Mesodermal cell (in vitro differentiated cells): ENCODE results near the gene CTNNBIP1.

Experiments
- H3K27ac ChIP-seq: 2 replicates; pipeline ENCODE4 v1.7.0; 2013; ENCODE audit warnings: mild to moderate bottlenecking, low read depth, low read length, moderate library complexity; ENCODE audit not compliant: severe bottlenecking
- H3K36me3 ChIP-seq: 2 replicates; pipeline ENCODE4 v1.7.1; 2013; ENCODE audit warnings: mild to moderate bottlenecking, low read length, moderate library complexity; ENCODE audit not compliant: control insufficient read depth, insufficient read depth
- H3K4me1 ChIP-seq: one replicate; pipeline ENCODE4 v1.7.1; 2013; ENCODE audit warnings: mild to moderate bottlenecking, low read length; ENCODE audit not compliant: insufficient read depth, control insufficient read depth, poor library complexity, severe bottlenecking
- H3K4me3 ChIP-seq: 2 replicates; pipeline ENCODE4 v1.7.0; 2013; ENCODE audit warnings: low read length, control low read depth, mild to moderate bottlenecking; ENCODE audit not compliant: insufficient read depth, poor library complexity, severe bottlenecking; ENCODE audit errors: extremely low read depth
- H3K9me3 ChIP-seq: 2 replicates; pipeline ENCODE4 v1.7.1; 2013; ENCODE audit warnings: mild to moderate bottlenecking, low read length, moderate library complexity; ENCODE audit not compliant: control insufficient read depth
- WGBS, 2 experiments: methylation state at CpG; one replicate each; pipeline ENCODE4 v1.1.5; 2013; ENCODE audit warnings: missing lambda C conversion rate in 2 of 2; ENCODE audit not compliant: insufficient coverage in 2 of 2; 5-methylcytosine and 5-hydroxymethylcytosine counted together

Gene CTNNBIP1

GRCh38 chr1:9855186-9855585, 54.9 kb downstream of the CTNNBIP1 start:
- no CpG with 5 or more reads among the region's 1 CpG for WGBS, 2 experiments
- no peak overlapping the region for H3K4me3 ChIP-seq
- H3K9me3 ChIP-seq, result no peaks in the 10 kb centered on the region
- no peak overlapping the region for H3K27ac ChIP-seq
- peaks cover 18% of the 10 kb centered on the region for H3K36me3 ChIP-seq
- H3K4me1 ChIP-seq, result peaks cover 10% of the 10 kb centered on the region

- no peaks in the 10 kb centered on the region for H3K9me3 ChIP-seq
- H3K36me3 ChIP-seq, result peaks cover 18% of the 10 kb centered on the region
- H3K4me1 ChIP-seq, result no peaks in the 10 kb centered on the region
- H3K4me3 ChIP-seq, result no peak overlapping the region
- peak overlapping the region; percentile 16 for H3K27ac ChIP-seq
- WGBS, 2 experiments, result 85 to 100% methylated on average over 3 of the region's 4 CpGs
Measured at GRCh38 chr1:9853249-9853595, 56.8 kb downstream of the CTNNBIP1 start.

- 89 to 91% methylated on average over 8 to 9 of the region's 12 CpGs for WGBS, 2 experiments
Measured at GRCh38 chr1:9852410-9853248, 57.4 kb downstream of the CTNNBIP1 start.

DNA sequence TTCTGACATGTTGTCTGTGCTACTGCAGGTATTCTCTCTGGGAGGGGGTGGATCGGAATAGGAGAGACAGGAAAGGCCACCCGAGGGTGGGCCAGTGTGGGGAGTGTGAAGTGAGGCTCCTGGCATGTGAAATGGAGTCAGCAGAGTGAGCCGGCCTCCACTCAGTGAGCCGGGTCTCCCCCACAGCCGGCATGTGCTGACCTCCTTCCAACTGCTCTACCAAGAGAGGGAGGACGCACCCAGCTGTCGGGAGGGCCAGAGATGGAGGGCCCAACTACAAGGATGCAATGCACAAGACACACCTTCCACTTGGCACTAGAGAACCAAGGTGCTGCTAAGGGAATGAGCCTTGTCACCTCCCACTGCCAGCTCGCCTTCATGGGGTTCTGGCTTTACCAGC, 58.1 kb downstream of the CTNNBIP1 start:
- H3K27ac ChIP-seq, result no peak overlapping the region
- H3K4me3 ChIP-seq, result no peak overlapping the region
- H3K36me3 ChIP-seq, result peaks cover 18% of the 10 kb centered on the region
- peaks cover under 1% of the 10 kb centered on the region for H3K4me1 ChIP-seq
- WGBS, 2 experiments, result 91 to 98% methylated on average over 6 of the region's 8 CpGs
- no peaks in the 10 kb centered on the region for H3K9me3 ChIP-seq

More at GRCh38 chr1:9852410-9853248, 57.4 kb downstream of the CTNNBIP1 start:
- H3K27ac ChIP-seq, result peak overlapping the region; percentile 16
- H3K4me3 ChIP-seq, result no peak overlapping the region
- H3K4me1 ChIP-seq, result no peaks in the 10 kb centered on the region
- H3K36me3 ChIP-seq, result peaks cover 18% of the 10 kb centered on the region
- no peaks in the 10 kb centered on the region for H3K9me3 ChIP-seq

DNA sequence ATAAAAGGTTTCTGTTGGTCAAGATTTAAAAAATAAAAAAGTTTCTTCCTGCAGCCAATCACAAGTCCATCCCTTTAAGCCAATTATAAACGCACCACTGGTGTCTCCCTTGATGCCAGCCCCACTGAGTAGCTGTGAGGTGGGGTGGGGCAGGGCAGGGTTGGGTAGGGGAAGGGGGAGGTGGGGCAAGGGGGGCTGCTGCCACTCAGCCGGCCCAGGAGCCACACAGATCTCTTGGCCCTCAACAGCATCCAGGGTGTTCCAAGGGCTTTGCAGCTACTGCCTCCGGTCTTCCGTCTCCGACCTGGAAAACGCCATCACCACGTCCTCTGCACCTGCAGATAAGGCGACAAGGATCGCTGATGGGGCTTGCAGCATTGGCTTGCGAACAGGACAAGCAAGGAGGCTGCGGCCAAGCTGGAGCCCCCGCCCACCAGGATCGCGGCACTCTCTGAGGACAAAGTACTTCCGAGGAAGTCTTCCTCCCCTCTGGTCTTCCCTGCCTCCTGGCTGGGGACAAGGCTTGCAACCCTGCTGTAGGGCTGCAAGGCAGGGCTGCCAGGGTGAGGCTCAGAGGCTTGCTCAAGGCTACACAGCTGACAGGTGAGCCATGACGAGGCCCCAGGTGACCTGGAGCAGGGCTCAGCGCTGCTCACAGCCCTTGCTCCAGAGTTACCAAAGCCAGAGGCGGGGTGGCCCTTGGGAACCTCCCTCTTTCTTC, 59.5 kb downstream of the CTNNBIP1 start:
- Histone ChIP-seq H3K27ac (no peak overlapping the region), H3K4me3 (no peak overlapping the region)

GRCh38 chr1:9849691-9850441, 60.2 kb downstream of the CTNNBIP1 start:
- peaks cover 6% of the 10 kb centered on the region for H3K4me1 ChIP-seq
- WGBS, 2 experiments, result 89 to 93% methylated on average over 14 to 15 of the region's 20 CpGs
- no peak overlapping the region for H3K4me3 ChIP-seq
- no peaks in the 10 kb centered on the region for H3K9me3 ChIP-seq
- H3K27ac ChIP-seq, result no peak overlapping the region
- peaks cover 18% of the 10 kb centered on the region for H3K36me3 ChIP-seq

More for the DNA sequence above, 59.5 kb downstream of the CTNNBIP1 start:
- Histone ChIP-seq H3K4me1 (peaks cover 6% of the 10 kb centered on the region), H3K36me3 (peaks cover 18% of the 10 kb centered on the region), H3K9me3 (no peaks in the 10 kb centered on the region)
- 82 to 84% methylated on average over 16 of the region's 18 CpGs for WGBS, 2 experiments

- H3K4me1 ChIP-seq, result peaks cover 6% of the 10 kb centered on the region
- no peaks in the 10 kb centered on the region for H3K9me3 ChIP-seq
- 86 to 92% methylated on average over 2 to 4 of the region's 8 CpGs for WGBS, 2 experiments
- peaks cover 3% of the 10 kb centered on the region for H3K36me3 ChIP-seq
- no peak overlapping the region for H3K4me3 ChIP-seq
- no peak overlapping the region for H3K27ac ChIP-seq
Measured at GRCh38 chr1:9848022-9848421, 62.0 kb downstream of the CTNNBIP1 start.

DNA sequence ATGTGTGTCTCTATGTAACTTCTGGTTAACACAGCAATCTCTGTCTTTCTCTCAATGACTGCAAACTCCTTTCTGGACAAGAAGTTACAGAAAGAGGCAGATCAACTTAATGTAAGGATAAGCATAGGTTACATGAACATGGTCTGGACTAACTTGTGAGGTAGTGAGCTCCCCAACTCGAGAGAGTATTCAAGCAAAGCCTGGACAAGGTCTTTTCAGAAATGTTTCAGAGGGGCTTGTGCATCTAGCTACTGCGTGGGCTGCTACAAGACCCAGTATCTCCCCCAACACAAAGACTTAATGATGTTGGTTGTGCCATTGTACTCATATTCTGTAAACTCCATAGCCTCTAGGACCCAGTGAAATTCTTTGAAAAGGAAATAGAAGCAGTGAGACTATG, 62.8 kb downstream of the CTNNBIP1 start:
- WGBS, 2 experiments, result 100% methylated on average over 1 of the region's 2 CpGs; no CpG with 5 or more reads in 1 of the 2 experiments
- no peaks in the 10 kb centered on the region for H3K36me3 ChIP-seq
- H3K4me3 ChIP-seq, result no peak overlapping the region
- no peak overlapping the region for H3K27ac ChIP-seq
- H3K4me1 ChIP-seq, result peaks cover 6% of the 10 kb centered on the region
- H3K9me3 ChIP-seq, result no peaks in the 10 kb centered on the region

DNA sequence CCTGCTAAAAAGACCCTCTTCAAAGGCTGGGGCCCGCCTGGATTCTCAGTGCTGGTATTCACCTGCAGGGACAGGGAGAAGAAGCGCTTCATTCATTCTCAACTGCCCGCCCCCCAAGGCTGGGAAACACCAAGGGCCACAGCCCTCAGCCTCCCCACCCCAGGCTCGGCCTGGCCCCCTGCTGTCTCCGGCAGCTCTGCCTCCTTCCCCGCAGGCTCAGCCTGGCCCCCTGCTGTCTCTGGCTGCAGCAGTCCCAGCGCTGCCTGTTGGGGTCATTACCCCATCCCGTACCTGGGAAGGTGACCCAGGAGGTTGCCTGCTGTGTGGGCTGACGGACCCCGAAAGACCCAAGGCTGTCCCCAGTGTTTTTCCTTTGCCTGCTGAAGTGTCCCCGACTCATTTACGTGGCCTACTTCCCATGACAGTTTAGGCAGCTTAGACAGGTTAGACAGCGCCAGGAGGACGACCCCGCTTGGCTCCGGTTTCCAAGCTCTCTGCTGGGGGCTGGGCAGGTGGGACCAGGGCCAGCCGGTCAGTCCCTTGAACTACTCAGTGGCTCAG, 63.4 kb downstream of the CTNNBIP1 start:
- WGBS, 2 experiments, result 51 to 54% methylated on average over 14 to 16 of the region's 17 CpGs
- no peaks in the 10 kb centered on the region for H3K9me3 ChIP-seq

GRCh38 chr1:9845914-9846313, 64.2 kb downstream of the CTNNBIP1 start:
- H3K36me3 ChIP-seq, result no peaks in the 10 kb centered on the region
- no peak overlapping the region for H3K4me3 ChIP-seq
- H3K9me3 ChIP-seq, result no peaks in the 10 kb centered on the region
- 92 to 94% methylated on average over 5 of the region's 9 CpGs for WGBS, 2 experiments
- peaks cover 6% of the 10 kb centered on the region for H3K4me1 ChIP-seq
- no peak overlapping the region for H3K27ac ChIP-seq

More for the DNA sequence above, 63.4 kb downstream of the CTNNBIP1 start:
- Histone ChIP-seq H3K4me1 (peaks cover 6% of the 10 kb centered on the region), H3K4me3 (no peak overlapping the region), H3K27ac (no peak overlapping the region), H3K36me3 (no peaks in the 10 kb centered on the region)
